ENCODE results near the gene SIRT6.

SIRT6 gene

GRCh38 chr19:4187313-4188122, 5.2 kb upstream of the SIRT6 start:
- TF ChIP-seq LEF1 (IDR thresholded peaks at IDR 0.05; ENCODE audit: borderline replicate concordance) (no peak), NFRKB (IDR thresholded peaks at IDR 0.05) (no peak), ELF4 (IDR thresholded peaks at IDR 0.05) (no peak), FOXM1 (IDR thresholded peaks at IDR 0.05; ENCODE audit: borderline replicate concordance) (no peak), L3MBTL2 (conservative IDR thresholded peaks at IDR 0.05) (no peak), CTBP1 (IDR thresholded peaks at IDR 0.05; ENCODE audit: borderline replicate concordance) (no peak), FOXA1 (IDR thresholded peaks at IDR 0.05) (no peak), FOXK2 (IDR thresholded peaks at IDR 0.05) (no peak), BHLHE40 (IDR thresholded peaks at IDR 0.05; ENCODE audit: borderline replicate concordance) (no peak), SP1 (IDR thresholded peaks at IDR 0.05) (no peak), TARDBP (IDR thresholded peaks at IDR 0.05) (no peak), ZNF384 (IDR thresholded peaks at IDR 0.05) (no peak), ARNT (IDR thresholded peaks at IDR 0.05) (no peak), SUZ12 (IDR thresholded peaks at IDR 0.05) (no peak), HDGF (IDR thresholded peaks at IDR 0.05; ENCODE audit: borderline replicate concordance) (no peak)
- TF ChIP-seq, protein P1, sequence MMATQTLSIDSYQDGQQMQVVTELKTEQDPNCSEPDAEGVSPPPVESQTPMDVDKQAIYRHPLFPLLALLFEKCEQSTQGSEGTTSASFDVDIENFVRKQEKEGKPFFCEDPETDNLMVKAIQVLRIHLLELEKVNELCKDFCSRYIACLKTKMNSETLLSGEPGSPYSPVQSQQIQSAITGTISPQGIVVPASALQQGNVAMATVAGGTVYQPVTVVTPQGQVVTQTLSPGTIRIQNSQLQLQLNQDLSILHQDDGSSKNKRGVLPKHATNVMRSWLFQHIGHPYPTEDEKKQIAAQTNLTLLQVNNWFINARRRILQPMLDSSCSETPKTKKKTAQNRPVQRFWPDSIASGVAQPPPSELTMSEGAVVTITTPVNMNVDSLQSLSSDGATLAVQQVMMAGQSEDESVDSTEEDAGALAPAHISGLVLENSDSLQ (IDR thresholded peaks at IDR 0.05), result no peak
- CTCF ChIA-PET, result interaction anchor here (0.6 kb wide), 1 partner anchor 19 kb away, joined by 4 read pairs; no protein-coding TSS in a partner anchor
- POLR2A ChIA-PET, result no interaction called here
- no peak for DNase-seq (ENCODE audit: extremely low spot score)

GRCh38 chr19:4186087-4186993, 4.0 kb upstream of the SIRT6 start:
- TF ChIP-seq ELF4 (IDR thresholded peaks at IDR 0.05), result no peak
- no peak for TF ChIP-seq BHLHE40 (IDR thresholded peaks at IDR 0.05; ENCODE audit: borderline replicate concordance)
- no peak for TF ChIP-seq NFRKB (IDR thresholded peaks at IDR 0.05)
- no peak for TF ChIP-seq SP1 (IDR thresholded peaks at IDR 0.05)
- no peak for TF ChIP-seq TARDBP (IDR thresholded peaks at IDR 0.05)
- TF ChIP-seq, protein P1 (IDR thresholded peaks at IDR 0.05), result no peak
- no peak for TF ChIP-seq CTBP1 (IDR thresholded peaks at IDR 0.05; ENCODE audit: borderline replicate concordance)
- no peak for TF ChIP-seq LEF1 (IDR thresholded peaks at IDR 0.05; ENCODE audit: borderline replicate concordance)
- TF ChIP-seq SUZ12 (IDR thresholded peaks at IDR 0.05), result no peak
- no peak for TF ChIP-seq ZNF384 (IDR thresholded peaks at IDR 0.05)
- TF ChIP-seq FOXM1 (IDR thresholded peaks at IDR 0.05; ENCODE audit: borderline replicate concordance), result no peak
- no peak for TF ChIP-seq HDGF (IDR thresholded peaks at IDR 0.05; ENCODE audit: borderline replicate concordance)
- TF ChIP-seq FOXK2 (IDR thresholded peaks at IDR 0.05), result no peak
- DNase-seq (ENCODE audit: extremely low spot score), result peak; percentile 83
- ChIA-PET POLR2A (no interaction called here), CTCF (interaction anchor here (0.7 to 0.9 kb wide), 2 partner anchors 14 to 72 kb away, joined by 3 read pairs; no protein-coding TSS in a partner anchor)

DNA sequence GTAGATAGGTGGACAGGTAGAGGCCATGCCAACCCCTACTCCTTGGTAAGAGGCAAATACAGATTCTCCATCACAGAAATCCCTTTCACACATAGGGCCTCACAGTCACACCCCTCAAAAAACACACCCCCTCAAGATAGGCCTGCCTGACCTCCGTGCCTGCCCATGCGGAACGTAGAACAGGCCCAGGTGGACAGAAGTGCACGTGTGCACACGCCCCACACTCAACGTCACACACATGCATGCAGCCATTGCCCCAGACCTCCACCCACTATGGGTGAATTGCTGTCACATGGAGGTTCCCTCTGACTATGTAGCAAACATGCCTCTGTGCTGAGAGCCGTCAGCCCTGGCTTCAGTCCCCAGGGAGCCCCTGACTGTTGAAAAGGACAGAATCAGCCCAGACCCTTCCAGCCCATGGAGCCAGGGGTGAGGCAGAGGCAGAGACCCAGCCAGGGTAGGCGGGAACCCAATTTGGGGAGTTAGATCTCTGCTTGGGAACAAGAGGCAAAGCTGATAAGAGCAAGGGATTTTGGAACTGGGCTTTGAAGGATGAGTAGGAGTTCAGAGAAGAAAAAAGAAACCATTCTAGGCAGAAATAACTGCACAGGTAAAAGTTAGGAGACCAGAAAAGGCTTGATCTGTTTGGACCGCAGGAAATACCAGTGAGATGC, 3.2 kb upstream of the SIRT6 start:
- DNase-seq (ENCODE audit: extremely low spot score), result no peak
- CTCF ChIA-PET, result interaction anchor here (0.7 kb wide), 1 partner anchor 73 kb away, joined by 3 read pairs; no protein-coding TSS in a partner anchor
- POLR2A ChIA-PET, result no interaction called here
- TF ChIP-seq, protein P1 (IDR thresholded peaks at IDR 0.05), result no peak
- TF ChIP-seq TARDBP (IDR thresholded peaks at IDR 0.05) (no peak), CTBP1 (IDR thresholded peaks at IDR 0.05; ENCODE audit: borderline replicate concordance) (no peak), L3MBTL2 (conservative IDR thresholded peaks at IDR 0.05) (no peak), SUZ12 (IDR thresholded peaks at IDR 0.05) (no peak), NFRKB (IDR thresholded peaks at IDR 0.05) (no peak), SP1 (IDR thresholded peaks at IDR 0.05) (no peak), FOXA1 (IDR thresholded peaks at IDR 0.05) (no peak), LEF1 (IDR thresholded peaks at IDR 0.05; ENCODE audit: borderline replicate concordance) (no peak)

- ChIA-PET CTCF (no interaction called here), POLR2A (no interaction called here)
- TF ChIP-seq LEF1 (IDR thresholded peaks at IDR 0.05; ENCODE audit: borderline replicate concordance), result no peak
- no peak for TF ChIP-seq FOXK2 (IDR thresholded peaks at IDR 0.05)
- TF ChIP-seq HDGF (IDR thresholded peaks at IDR 0.05; ENCODE audit: borderline replicate concordance), result no peak
- no peak for TF ChIP-seq FOXM1 (IDR thresholded peaks at IDR 0.05; ENCODE audit: borderline replicate concordance)
- TF ChIP-seq CTBP1 (IDR thresholded peaks at IDR 0.05; ENCODE audit: borderline replicate concordance), result no peak
- no peak for TF ChIP-seq BHLHE40 (IDR thresholded peaks at IDR 0.05; ENCODE audit: borderline replicate concordance)
- no peak for TF ChIP-seq SP1 (IDR thresholded peaks at IDR 0.05)
- TF ChIP-seq, protein P1 (IDR thresholded peaks at IDR 0.05), result no peak
- no peak for TF ChIP-seq ELF4 (IDR thresholded peaks at IDR 0.05)
- no peak for TF ChIP-seq NFRKB (IDR thresholded peaks at IDR 0.05)
- no peak for TF ChIP-seq L3MBTL2 (conservative IDR thresholded peaks at IDR 0.05)
- TF ChIP-seq SUZ12 (IDR thresholded peaks at IDR 0.05), result no peak
Observed at GRCh38 chr19:4184718-4185352, 2.5 kb upstream of the SIRT6 start.

More at GRCh38 chr19:4184718-4185352, 2.5 kb upstream of the SIRT6 start:
- no peak for DNase-seq (ENCODE audit: extremely low spot score)

All from HEK293T (cell line).